Mesenchymal stem cell (in vitro differentiated cells and primary cell): ENCODE results near the gene RPL19.
A peak's percentile ranks its signal among the peaks of the same experiment; 100 is the strongest.

Source experiments
- DNase-seq: peaks from one replicate; pipeline ENCODE4 v3.0.0-alpha.2; 2013
- H2AFZ ChIP-seq: one replicate; pipeline ENCODE4 v1.6.1; 2013; ENCODE audit warnings: low read depth, mild to moderate bottlenecking, control low read depth, inconsistent platforms, low read length, moderate library complexity
- H2AK5ac ChIP-seq: 2 replicates; pipeline ENCODE4 v1.6.1; 2013; ENCODE audit warnings: low read length, moderate library complexity, mild to moderate bottlenecking, inconsistent platforms; ENCODE audit not compliant: severe bottlenecking
- H2BK120ac ChIP-seq: one replicate; pipeline ENCODE4 v1.6.1; 2013; ENCODE audit warnings: low read depth, mild to moderate bottlenecking, inconsistent platforms, low read length, moderate library complexity
- H2BK12ac ChIP-seq, 2 experiments: one replicate each; pipeline ENCODE4 v1.6.1; 2013; ENCODE audit warnings: inconsistent platforms in 2 of 2, low read length in 2 of 2, mild to moderate bottlenecking in 2 of 2, moderate library complexity in 2 of 2, control low read depth in 1 of 2
- H2BK15ac ChIP-seq: one replicate; pipeline ENCODE4 v1.6.1; 2013; ENCODE audit warnings: mild to moderate bottlenecking, low read depth, inconsistent platforms; ENCODE audit not compliant: poor library complexity, severe bottlenecking
- H2BK5ac ChIP-seq: 2 replicates; pipeline ENCODE4 v1.6.1; 2013; ENCODE audit warnings: low read depth, mild to moderate bottlenecking, low read length, control low read depth, inconsistent platforms; ENCODE audit not compliant: poor library complexity, severe bottlenecking
- H3K14ac ChIP-seq, 2 experiments: one replicate each; pipeline ENCODE4 v1.6.1; 2013; ENCODE audit warnings: inconsistent platforms in 2 of 2, low read length in 2 of 2, control low read depth in 1 of 2, mild to moderate bottlenecking in 1 of 2, moderate library complexity in 1 of 2
- H3K18ac ChIP-seq, 2 experiments: one replicate each; pipeline ENCODE4 v1.6.1; 2013; ENCODE audit warnings: inconsistent platforms in 2 of 2, low read length in 2 of 2, control low read depth in 1 of 2, low read depth in 1 of 2, mild to moderate bottlenecking in 1 of 2
- H3K23ac ChIP-seq, 2 experiments: one replicate each; pipeline ENCODE4 v1.6.1; 2013; ENCODE audit warnings: inconsistent platforms in 2 of 2, low read length in 2 of 2, mild to moderate bottlenecking in 2 of 2, moderate library complexity in 2 of 2, control low read depth in 1 of 2
- H3K27ac ChIP-seq: 2 replicates; pipeline ENCODE4 v1.5.1; 2013; ENCODE audit warnings: mild to moderate bottlenecking, moderate library complexity, low read length, control low read depth, inconsistent platforms; ENCODE audit not compliant: poor library complexity, severe bottlenecking
- H3K27me3 ChIP-seq, 2 experiments: 2 replicates each; pipeline versions ENCODE4 v1.6.1 to v1.7.0; 2013; ENCODE audit warnings: low read length in 2 of 2, mild to moderate bottlenecking in 2 of 2, moderate library complexity in 2 of 2, control low read depth in 1 of 2, inconsistent platforms in 1 of 2; ENCODE audit not compliant: control insufficient read depth in 1 of 2, insufficient read depth in 1 of 2
- H3K36me3 ChIP-seq, 2 experiments: 2 replicates each; pipeline versions ENCODE4 v1.6.1 to v1.7.0; 2013; ENCODE audit warnings: low read length in 2 of 2, control low read depth in 1 of 2, inconsistent platforms in 1 of 2, low read depth in 1 of 2, mild to moderate bottlenecking in 1 of 2; ENCODE audit not compliant: insufficient read depth in 2 of 2, control insufficient read depth in 1 of 2
- H3K4ac ChIP-seq, 2 experiments: one replicate each; pipeline ENCODE4 v1.6.1; 2013; ENCODE audit warnings: inconsistent platforms in 2 of 2, low read length in 2 of 2, mild to moderate bottlenecking in 2 of 2, moderate library complexity in 2 of 2, control low read depth in 1 of 2, low read depth in 1 of 2
- H3K4me1 ChIP-seq: 2 replicates; pipeline ENCODE4 v1.6.1; 2013; ENCODE audit warnings: low read depth, low read length, control low read depth; ENCODE audit not compliant: control insufficient read depth, insufficient read depth
- H3K4me2 ChIP-seq: 2 replicates; pipeline ENCODE4 v1.6.1; 2013; ENCODE audit warnings: low read length, mild to moderate bottlenecking, inconsistent platforms; ENCODE audit not compliant: poor library complexity, severe bottlenecking
- H3K4me3 ChIP-seq, 2 experiments: 2 replicates each; pipeline versions ENCODE4 v1.5.1 to v1.7.0; 2013; ENCODE audit warnings: low read length in 2 of 2, mild to moderate bottlenecking in 2 of 2, control low read depth in 1 of 2, low read depth in 1 of 2; ENCODE audit not compliant: insufficient read depth in 1 of 2
- H3K79me1 ChIP-seq: replicated peaks from 2 replicates; pipeline ENCODE4 v1.6.1; 2013; ENCODE audit warnings: mild to moderate bottlenecking, control low read depth, low read length, inconsistent platforms; ENCODE audit not compliant: poor library complexity, severe bottlenecking
- H3K9ac ChIP-seq: 2 replicates; pipeline ENCODE4 v1.7.0; 2013; ENCODE audit warnings: mild to moderate bottlenecking, low read length, moderate library complexity
- H3K9me3 ChIP-seq: 2 replicates; pipeline ENCODE4 v1.7.0; 2013; ENCODE audit warnings: mild to moderate bottlenecking, low read length; ENCODE audit not compliant: control insufficient read depth
- H4K8ac ChIP-seq: one replicate; pipeline ENCODE4 v1.6.1; 2013; ENCODE audit warnings: inconsistent platforms, mild to moderate bottlenecking, low read length, moderate library complexity
- H4K91ac ChIP-seq: one replicate; pipeline ENCODE4 v1.6.1; 2013; ENCODE audit warnings: mild to moderate bottlenecking, low read length, inconsistent platforms
- WGBS: methylation state at CpG from one replicate; pipeline ENCODE4 v1.1.7; 2013; ENCODE audit warnings: mixed read lengths; 5-methylcytosine and 5-hydroxymethylcytosine counted together

Gene RPL19

DNA sequence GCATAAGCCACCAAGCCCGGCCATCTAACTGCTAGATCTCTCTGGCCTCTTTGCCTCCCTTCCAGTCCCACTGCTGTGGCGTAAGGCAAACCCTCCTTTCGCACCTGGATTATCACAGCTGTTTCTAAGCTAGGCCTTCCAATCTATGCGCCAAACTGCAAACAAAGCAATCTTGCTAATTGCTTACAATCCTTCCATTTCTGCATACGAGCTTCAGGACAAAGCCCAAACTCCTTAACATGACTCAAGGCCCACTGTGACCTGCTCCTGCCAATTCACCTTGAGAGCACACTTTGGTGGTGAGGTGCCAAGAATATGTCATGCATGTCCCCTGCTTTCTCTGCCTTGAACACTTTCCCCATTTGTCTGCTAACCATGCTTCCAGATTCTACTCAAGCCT is 28.1 kb upstream of the RPL19 start:
- Histone ChIP-seq H3K79me1 (no peaks in the 10 kb centered on the region), H2BK5ac (no peak overlapping the region), H2BK120ac (no peak overlapping the region), H3K27me3 (peaks cover 3 to 30% of the 10 kb centered on the region in 2 experiments), H3K18ac (no peak overlapping the region), H3K23ac (no peak overlapping the region), H3K9me3 (no peaks in the 10 kb centered on the region), H4K91ac (no peak overlapping the region), H3K36me3 (peaks cover 19 to 25% of the 10 kb centered on the region in 2 experiments), H3K9ac (no peak overlapping the region), H4K8ac (no peak overlapping the region), H2AK5ac (no peak overlapping the region), H3K4ac (no peak overlapping the region), H2BK12ac (no peak overlapping the region), H3K4me1 (peaks cover 4% of the 10 kb centered on the region), H2BK15ac (no peak overlapping the region), H3K14ac (no peak overlapping the region), H3K27ac (no peak overlapping the region), H3K4me3 (no peak overlapping the region), H2AFZ (no peak overlapping the region), H3K4me2 (no peak overlapping the region)
- DNase-seq, result no peak
- 94% methylated on average over 5 of the region's 5 CpGs for WGBS

DNA sequence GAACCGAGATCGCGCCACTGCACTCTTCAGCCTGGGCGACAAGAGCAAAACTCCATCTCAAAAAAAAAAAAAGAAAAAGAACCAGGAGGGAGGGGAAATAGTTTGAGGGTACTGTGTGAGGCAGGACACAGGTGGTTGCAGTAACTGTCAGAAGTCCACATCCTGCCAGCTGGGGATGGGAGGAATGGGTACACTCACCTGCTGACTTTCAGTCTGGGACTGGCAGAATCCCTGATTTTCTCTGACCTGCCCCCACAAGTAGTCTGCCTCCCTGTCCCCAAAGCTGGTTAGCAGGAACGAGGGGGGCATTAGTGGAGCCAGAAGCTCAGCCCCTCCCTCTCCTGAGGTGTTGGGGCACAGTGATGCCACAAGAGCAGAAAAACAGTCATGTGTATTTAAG is 27.0 kb upstream of the RPL19 start:
- no peak overlapping the region for H3K4me3 ChIP-seq
- no peak overlapping the region for H2BK120ac ChIP-seq
- no peaks in the 10 kb centered on the region for H3K79me1 ChIP-seq
- H2AK5ac ChIP-seq, result no peak overlapping the region
- H3K27ac ChIP-seq, result no peak overlapping the region
- no peaks in the 10 kb centered on the region for H3K9me3 ChIP-seq
- WGBS, result 56% methylated on average over 1 of the region's 5 CpGs
- no peak overlapping the region for H3K14ac ChIP-seq
- no peak overlapping the region for H2BK15ac ChIP-seq
- H3K9ac ChIP-seq, result no peak overlapping the region
- no peak overlapping the region for H3K18ac ChIP-seq
- peaks cover 3 to 25% of the 10 kb centered on the region in 2 experiments for H3K27me3 ChIP-seq
- no peak overlapping the region for H3K4me2 ChIP-seq
- H3K4ac ChIP-seq, result no peak overlapping the region
- H3K23ac ChIP-seq, result no peak overlapping the region
- no peak overlapping the region for H4K91ac ChIP-seq
- H4K8ac ChIP-seq, result no peak overlapping the region
- H2AFZ ChIP-seq, result no peak overlapping the region
- H3K36me3 ChIP-seq, result peaks cover 30 to 37% of the 10 kb centered on the region in 2 experiments
- no peak overlapping the region for H2BK5ac ChIP-seq
- H2BK12ac ChIP-seq, result no peak overlapping the region
- no peak for DNase-seq
- peaks cover 4% of the 10 kb centered on the region for H3K4me1 ChIP-seq

DNA sequence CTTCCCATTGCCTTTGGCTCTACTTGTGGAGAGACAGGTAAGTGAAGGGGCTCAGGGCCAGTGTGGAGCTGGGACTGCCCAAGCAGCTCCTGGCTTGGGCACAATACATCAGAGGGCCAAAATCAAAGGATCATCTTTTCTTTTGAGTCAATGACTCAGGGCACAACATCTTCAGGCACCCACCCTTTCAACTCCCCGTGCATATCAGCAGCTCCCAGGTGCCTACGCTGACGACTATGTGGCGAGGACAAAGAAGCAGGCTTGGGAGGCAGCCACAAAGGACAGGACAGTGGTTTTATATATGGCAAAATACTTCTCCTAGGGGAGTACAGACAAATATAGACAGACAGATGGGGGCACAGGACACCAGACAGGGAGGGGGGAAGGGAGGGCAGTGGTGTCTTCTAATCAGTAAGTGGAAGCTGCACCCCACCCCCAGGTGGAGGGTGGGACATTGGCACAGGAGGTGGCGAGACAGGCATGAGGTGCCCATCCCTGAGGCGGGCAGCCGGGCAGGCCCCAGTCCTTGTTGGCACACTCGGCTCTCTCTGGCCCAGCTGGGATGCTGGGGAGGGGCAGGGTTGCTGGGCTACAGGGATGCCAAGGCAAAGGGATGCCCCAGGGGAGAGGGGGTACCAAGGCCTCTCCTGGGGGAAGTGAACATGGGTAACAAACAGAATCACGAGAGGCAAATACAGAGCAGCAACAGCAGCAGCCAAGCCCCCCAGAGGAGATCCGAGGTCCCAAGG is 26.4 kb upstream of the RPL19 start:
- Histone ChIP-seq H3K18ac (no peak overlapping the region), H3K14ac (no peak overlapping the region), H2BK5ac (no peak overlapping the region), H3K4me2 (no peak overlapping the region), H3K9ac (no peak overlapping the region), H3K4me3 (no peak overlapping the region), H2AFZ (no peak overlapping the region), H4K8ac (no peak overlapping the region), H2BK12ac (no peak overlapping the region), H4K91ac (no peak overlapping the region), H2BK15ac (no peak overlapping the region), H3K79me1 (no peaks in the 10 kb centered on the region), H3K23ac (no peak overlapping the region), H3K4me1 (peaks cover 4% of the 10 kb centered on the region), H3K4ac (no peak overlapping the region), H3K9me3 (no peaks in the 10 kb centered on the region), H3K27ac (no peak overlapping the region), H3K36me3 (peaks cover 31 to 38% of the 10 kb centered on the region in 2 experiments), H2AK5ac (no peak overlapping the region), H2BK120ac (no peak overlapping the region), H3K27me3 (peaks cover 3 to 25% of the 10 kb centered on the region in 2 experiments)
- DNase-seq, result no peak
- 85% methylated on average over 10 of the region's 10 CpGs for WGBS

DNA sequence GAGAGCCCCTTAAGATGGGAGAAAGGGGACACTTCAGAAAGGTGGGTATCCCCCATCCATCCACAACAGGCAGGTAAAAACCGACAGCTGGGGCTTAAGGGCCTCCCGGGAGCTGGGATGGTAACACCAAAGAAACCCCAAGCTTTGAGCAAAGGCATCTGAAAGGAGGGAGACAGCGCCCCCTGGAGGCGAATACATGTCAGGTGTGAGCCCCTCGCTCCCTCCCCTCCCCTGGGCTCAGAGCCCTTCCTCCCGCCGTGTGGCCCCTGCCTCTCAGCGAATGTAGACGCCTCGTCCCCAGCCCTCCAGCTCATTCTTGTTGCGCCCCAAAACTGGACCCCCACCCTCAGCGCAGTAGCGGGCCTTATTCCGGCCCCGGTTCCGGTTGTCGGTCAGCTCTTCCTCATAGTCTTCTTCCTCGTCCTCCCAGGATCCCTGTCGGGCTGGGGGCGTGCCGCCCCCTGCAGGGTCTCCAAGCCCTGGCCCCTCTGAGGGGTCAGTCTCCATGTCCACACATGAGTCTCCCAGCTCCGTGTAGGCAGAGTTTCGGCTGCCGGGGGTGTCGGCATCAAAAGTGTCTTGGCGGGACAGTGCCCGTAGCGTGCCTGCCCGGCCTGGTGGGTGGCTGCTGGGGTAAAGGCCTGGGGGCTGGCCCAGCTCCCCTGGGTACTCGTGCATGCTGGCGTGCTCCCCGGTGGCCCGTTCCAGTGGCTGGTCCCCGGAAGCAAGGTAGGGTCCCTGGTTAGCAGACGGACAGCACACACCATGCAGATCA is 25.0 kb upstream of the RPL19 start:
- no peak overlapping the region for H3K4me2 ChIP-seq
- H2AFZ ChIP-seq, result no peak overlapping the region
- H3K23ac ChIP-seq, result no peak overlapping the region

More for the DNA sequence above, 25.0 kb upstream of the RPL19 start:
- no peak overlapping the region for H3K14ac ChIP-seq
- DNase-seq, result peak; percentile 66
- no peak overlapping the region for H2BK12ac ChIP-seq
- H3K9ac ChIP-seq, result no peak overlapping the region
- no peak overlapping the region for H2AK5ac ChIP-seq
- no peaks in the 10 kb centered on the region for H3K79me1 ChIP-seq
- no peak overlapping the region for H3K27ac ChIP-seq
- no peak overlapping the region for H3K18ac ChIP-seq
- no peak overlapping the region for H2BK5ac ChIP-seq
- WGBS, result 67% methylated on average over 35 of the region's 35 CpGs
- no peaks in the 10 kb centered on the region for H3K9me3 ChIP-seq
- H3K27me3 ChIP-seq, result peaks cover 0 to 16% of the 10 kb centered on the region in 2 experiments
- H3K4ac ChIP-seq, result no peak overlapping the region
- no peak overlapping the region for H2BK120ac ChIP-seq
- peaks cover 36 to 42% of the 10 kb centered on the region in 2 experiments for H3K36me3 ChIP-seq
- peaks cover 4% of the 10 kb centered on the region for H3K4me1 ChIP-seq
- no peak overlapping the region for H4K91ac ChIP-seq
- H4K8ac ChIP-seq, result no peak overlapping the region
- no peak overlapping the region for H3K4me3 ChIP-seq
- H2BK15ac ChIP-seq, result peak overlapping the region; percentile 26
